HepG2 (cell line): Measurements from ENCODE around the gene CTDSP1. TPM values are rescaled to one million over a fixed set of nuclear protein-coding genes. Genes with fewer than 3 reads are reported as not detected.

Experiments used
- ATAC-seq: fragments of 200-7000 bp; cut with Tn5 transposase; 3 replicates; pipeline ENCODE4 v1.9.1; 2020; ENCODE audit warnings: mild to moderate bottlenecking, moderate library complexity
- BruUV-seq: library from RNA; stranded (reverse); fragments of 400-500 nt; replicated peaks from 2 replicates; lab custom pipeline; 2021; lab: Mats Ljungman, UMichigan
- CTCF ChIA-PET: fragments of 300-600 bp; formaldehyde crosslinking; extraction: SDS; loops from one replicate; lab custom pipeline; 2021; ENCODE audit warnings: low total read pairs, inconsistent platforms, low intra/inter-chr PET ratio; lab: Yijun Ruan, JAX
- POLR2A ChIA-PET: fragments of 350-600 bp; sonication (Branson Sonifier 250); formaldehyde crosslinking; loops from one replicate; lab custom pipeline; 2020; ENCODE audit warnings: antibody characterized with exemption, inconsistent platforms; lab: Yijun Ruan, JAX
- DNase-seq: peaks from one replicate; pipeline ENCODE4 v3.0.0-alpha.2; 2015; ENCODE audit warnings: low spot score
- FAIRE-seq: peaks from 3 replicates; lab custom pipeline; 2011; peaks lifted over from hg19 to GRCh38; lab: Jason Lieb, UNC
- H2AFZ ChIP-seq: one replicate; pipeline ENCODE4 v1.6.1; 2011; ENCODE audit warnings: low read length, inconsistent platforms
- H3K27ac ChIP-seq: fragments of 300-600 bp; 3 replicates; pipeline ENCODE4 v1.8.0; 2011; ENCODE audit warnings: mixed run types, mild to moderate bottlenecking, mixed read lengths, low read length, inconsistent platforms; ENCODE audit not compliant: insufficient read depth; ENCODE audit errors: extremely low read length
- H3K27me3 ChIP-seq, 2 experiments: fragments of 200-600 bp in 1 of 2; 2 replicates in 1 of 2; 3 replicates in 1 of 2; pipeline versions ENCODE4 v1.6.0 to v1.8.0; 2011; ENCODE audit warnings: low read length in 2 of 2, mild to moderate bottlenecking in 2 of 2, moderate library complexity in 2 of 2, inconsistent platforms in 1 of 2; ENCODE audit not compliant: insufficient read depth in 2 of 2, control insufficient read depth in 1 of 2
- H3K36me3 ChIP-seq, 2 experiments: fragments of 200-600 bp in 1 of 2; replicated peaks in 1 of 2; 2 replicates in 1 of 2; 3 replicates in 1 of 2; pipeline versions ENCODE4 v1.5.1 to v1.8.0; 2011; ENCODE audit warnings: low read length in 2 of 2, inconsistent platforms in 1 of 2; ENCODE audit not compliant: insufficient read depth in 2 of 2, control insufficient read depth in 1 of 2
- H3K4me1 ChIP-seq: 2 replicates; pipeline ENCODE4 v1.5.1; 2012; ENCODE audit warnings: low read length, inconsistent platforms; ENCODE audit not compliant: insufficient read depth
- H3K4me2 ChIP-seq: 2 replicates; pipeline ENCODE4 v1.6.0; 2011; ENCODE audit warnings: low read depth, low read length, inconsistent platforms
- H3K4me3 ChIP-seq, 3 experiments: fragments of 200-600 bp in 1 of 3; sonication (generic), shearing (Covaris generic) in 1 of 3; replicated peaks in 1 of 3; 2 replicates each; pipeline ENCODE4 v1.5.1; 2011 to 2016; ENCODE audit warnings: low read length in 3 of 3, inconsistent platforms in 2 of 3, low read depth in 2 of 3, mild to moderate bottlenecking in 2 of 3, control low read depth in 1 of 3, mixed read lengths in 1 of 3; ENCODE audit not compliant: insufficient read depth in 1 of 3
- H3K79me2 ChIP-seq: one replicate; pipeline ENCODE4 v1.6.1; 2011; ENCODE audit warnings: low read length, inconsistent platforms; ENCODE audit not compliant: insufficient read depth
- H3K9ac ChIP-seq: 2 replicates; pipeline ENCODE4 v1.6.0; 2011; ENCODE audit warnings: mild to moderate bottlenecking, low read depth, low read length, inconsistent platforms; ENCODE audit not compliant: insufficient read depth
- H3K9me3 ChIP-seq: 2 replicates; pipeline ENCODE4 v1.5.1; 2012; ENCODE audit warnings: mild to moderate bottlenecking, low read length
- H4K20me1 ChIP-seq: 2 replicates; pipeline ENCODE4 v1.6.0; 2011; ENCODE audit warnings: inconsistent platforms, mild to moderate bottlenecking, low read length, moderate library complexity; ENCODE audit not compliant: insufficient read depth
- FOXM1 ChIP-seq: sonication (generic); formaldehyde crosslinking; IDR thresholded peaks from 2 replicates; pipeline ENCODE4 v1.5.0; 2020; ENCODE audit warnings: missing genetic modification reagents
- HCFC1 ChIP-seq: fragments of 150-350 bp; IDR thresholded peaks from 2 replicates; pipeline ENCODE4 v1.6.1; 2014; ENCODE audit warnings: low read depth, low read length
- HNRNPL ChIP-seq: fragments of 200-400 bp; formaldehyde crosslinking; IDR thresholded peaks from 2 replicates; pipeline ENCODE4 v1.6.1; 2017; ENCODE audit warnings: mild to moderate bottlenecking, low read depth, low read length
- NFIC ChIP-seq: IDR thresholded peaks from 2 replicates; pipeline ENCODE4 v1.6.1; 2012; ENCODE audit warnings: mild to moderate bottlenecking, low read length, inconsistent platforms
- PAWR ChIP-seq: sonication (generic); formaldehyde crosslinking; IDR thresholded peaks from 2 replicates; pipeline ENCODE4 v1.4.0; 2020; ENCODE audit warnings: missing genetic modification reagents, mild to moderate bottlenecking, borderline replicate concordance
- SP2 ChIP-seq: sonication (generic); formaldehyde crosslinking; IDR thresholded peaks from 2 replicates; pipeline ENCODE4 v1.5.1; 2020; ENCODE audit warnings: mild to moderate bottlenecking, missing genetic modification reagents
- ZBTB26 ChIP-seq: IDR thresholded peaks from 2 replicates; pipeline ENCODE4 v1.6.1; 2016; ENCODE audit warnings: missing compliant biosample characterization, missing genetic modification reagents, borderline replicate concordance
- ZFP37 ChIP-seq: sonication (generic); formaldehyde crosslinking; IDR thresholded peaks from 2 replicates; pipeline ENCODE4 v1.4.0; 2020; ENCODE audit warnings: missing genetic modification reagents, borderline replicate concordance
- ZNF629 ChIP-seq: sonication (generic); formaldehyde crosslinking; conservative IDR thresholded peaks from 2 replicates; pipeline ENCODE4 v1.5.0; 2020; ENCODE audit warnings: missing genetic modification reagents
- ZNF687 ChIP-seq: sonication (generic); formaldehyde crosslinking; IDR thresholded peaks from 2 replicates; pipeline ENCODE4 v1.5.1; 2020; ENCODE audit warnings: mild to moderate bottlenecking, missing genetic modification reagents, moderate library complexity
- WGBS: methylation state at CpG from one replicate; pipeline ENCODE4 v1.1.6; 2017; ENCODE audit warnings: low lambda C conversion rate; 5-methylcytosine and 5-hydroxymethylcytosine counted together
- in situ Hi-C: cut with HindIII; loops from 2 replicates; pipeline ENCODE4 v1.10.0; 2017; ENCODE audit warnings: low pct_unique_long_range_greater_than_20kb; ENCODE audit not compliant: extremely low pct_ligation_motif_present
- intact Hi-C: fragments of 100-400 bp; cut with micrococcal nuclease; formaldehyde crosslinking; loops from one replicate; pipeline ENCODE4 v1.10.0; 2022; ENCODE audit not compliant: unreplicated experiment
- polyA plus RNA-seq, 8 experiments: library from polyadenylated mRNA; depleted of rRNA in 3 of 8; stranded (reverse) in 7 of 8; unstranded in 1 of 8; fragments of >200 nt; fragmentation: Illumina TruSeq in 4 of 8; extraction: Trizol in 4 of 8; gene quantifications; 2 replicates each; pipeline versions ENCODE4 v1.2.1 to v1.2.3, GENCODE V29; 2011 to 2016; ENCODE audit warnings: low read depth in 4 of 8, missing spikeins in 1 of 8, mixed read lengths in 1 of 8; ENCODE audit not compliant: insufficient read depth in 1 of 8
- total RNA-seq, 5 experiments: library from RNA; depleted of rRNA; stranded (reverse); fragments of >200 nt; fragmentation: Illumina TruSeq; extraction: Trizol; gene quantifications; 2 replicates each; pipeline ENCODE4 v1.2.3, GENCODE V29; 2016; ENCODE audit warnings: low read depth in 1 of 5

Gene CTDSP1
- total and polyA plus RNA-seq, 2 of the 13 experiments (the other 11 are each of a cell fraction or from before 2014, with no cell fraction given): 91.0 to 268 TPM

GRCh38 chr2:218392459-218392858 is 7.2 kb upstream of the CTDSP1 start:
- peaks cover 71% of the 10 kb centered on the region for H3K4me1 ChIP-seq
- intact Hi-C loops: loop anchor here (10.0 kb wide), 1 partner anchor 208 kb away; no protein-coding TSS in a partner anchor
- no peak overlapping the region for H2AFZ ChIP-seq
- H3K79me2 ChIP-seq: peaks cover 6% of the 10 kb centered on the region
- no peaks in the 10 kb centered on the region for H3K9me3 ChIP-seq
- ChIA-PET CTCF (no interaction called here), POLR2A (interaction anchor here (0.8 to 2.6 kb wide), 3 partner anchors 13 to 99 kb away, joined by 3 to 15 read pairs (median 4); no protein-coding TSS in a partner anchor)
- BruUV-seq: no TSS peak
- WGBS: 86% methylated on average over 5 of the region's 5 CpGs
- no peak overlapping the region for H3K4me3 ChIP-seq
- H3K27ac ChIP-seq: no peak overlapping the region
- no peaks in the 10 kb centered on the region; a peak in 1 of 5 replicates for H3K27me3 ChIP-seq
- no peak overlapping the region for H3K4me2 ChIP-seq
- no peak overlapping the region for H3K9ac ChIP-seq
- in situ Hi-C loops: no loop called here
- ATAC-seq (no peak), FAIRE-seq (no peak), DNase-seq (no peak)
- no peak for TF ChIP-seq ZFP37 (CRISPR knock-in tag)
- peak; percentile 85 for TF ChIP-seq ZNF629 (CRISPR knock-in tag)
- H3K36me3 ChIP-seq: no peaks in the 10 kb centered on the region
- no peaks in the 10 kb centered on the region for H4K20me1 ChIP-seq

GRCh38 chr2:218392891-218393462 is 6.7 kb upstream of the CTDSP1 start:
- intact Hi-C loops: loop anchor here (10.0 kb wide), 1 partner anchor 208 kb away; no protein-coding TSS in a partner anchor
- in situ Hi-C loops: no loop called here
- no peak for FAIRE-seq
- TF ChIP-seq SP2 (no peak), FOXM1 (CRISPR knock-in tag) (no peak), HCFC1 (no peak), ZNF687 (peak; percentile 45), NFIC (no peak), HNRNPL (0 out of 2 replicates have a peak, but pooled peaks have one; percentile 26), PAWR (CRISPR knock-in tag) (no peak), ZBTB26 (CRISPR knock-in tag) (no peak)

More at GRCh38 chr2:218392891-218393462, 6.7 kb upstream of the CTDSP1 start:
- no peak overlapping the region for H3K4me3 ChIP-seq
- no peaks in the 10 kb centered on the region; a peak in 1 of 5 replicates for H3K27me3 ChIP-seq
- peaks cover 11% of the 10 kb centered on the region for H3K79me2 ChIP-seq
- H3K27ac ChIP-seq: no peak overlapping the region
- no peak overlapping the region for H2AFZ ChIP-seq
- ATAC-seq (no peak), DNase-seq (no peak)
- H3K9me3 ChIP-seq: no peaks in the 10 kb centered on the region
- 63% methylated on average over 14 of the region's 16 CpGs for WGBS
- POLR2A ChIA-PET: interaction anchor here (0.8 to 2.6 kb wide), 4 partner anchors 12 to 109 kb away, joined by 3 to 15 read pairs (median 4); no protein-coding TSS in a partner anchor
- no peak overlapping the region for H3K9ac ChIP-seq
- H4K20me1 ChIP-seq: no peaks in the 10 kb centered on the region
- no TSS peak for BruUV-seq
- no peaks in the 10 kb centered on the region for H3K36me3 ChIP-seq
- CTCF ChIA-PET: no interaction called here
- H3K4me1 ChIP-seq: peaks cover 66% of the 10 kb centered on the region
- H3K4me2 ChIP-seq: 0 out of 2 replicates have a peak overlapping the region, but pooled peaks have one; percentile 5
